Dermis microvascular lymphatic vessel endothelial cell (primary cell): ENCODE data around the gene TWIST2. TPM values are rescaled to one million over a fixed set of nuclear protein-coding genes. Genes with fewer than 3 reads are reported as not detected.

Experiments used
- DNase-seq, 2 donors: peaks; one replicate each; pipeline versions ENCODE4 v3.0.0 to v3.0.0-alpha.2; 2010; ENCODE audit warnings: low read depth in 2 of 2
- total RNA-seq: library from RNA; depleted of rRNA; stranded (reverse); fragments of >200 nt; gene quantifications from 2 replicates; pipeline ENCODE4 v1.2.1, GENCODE V29; 2014

TWIST2 gene
- total RNA-seq, 1 donor from 2014 or later = not detected

DNA sequence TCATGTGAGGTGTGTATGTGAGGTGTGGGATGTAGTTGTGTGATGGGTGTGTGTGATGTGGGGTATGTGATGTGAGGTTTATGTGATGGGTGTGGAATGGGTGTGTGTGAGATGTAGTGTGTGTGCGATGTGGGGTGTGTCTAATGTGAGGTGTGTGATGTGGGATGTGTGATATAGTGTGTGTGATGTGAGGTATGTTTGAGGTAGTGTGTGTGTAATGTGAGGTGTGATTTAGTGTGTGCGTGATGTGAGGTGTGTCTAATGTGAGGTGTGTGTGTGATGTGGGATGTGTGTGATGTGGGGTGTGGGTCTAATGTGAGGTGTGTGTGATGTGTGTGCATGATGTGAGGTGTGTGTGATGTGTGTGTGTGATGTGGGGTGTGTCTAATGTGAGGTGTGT lies 55.3 kb downstream of the TWIST2 start:
- no peak for DNase-seq

DNA sequence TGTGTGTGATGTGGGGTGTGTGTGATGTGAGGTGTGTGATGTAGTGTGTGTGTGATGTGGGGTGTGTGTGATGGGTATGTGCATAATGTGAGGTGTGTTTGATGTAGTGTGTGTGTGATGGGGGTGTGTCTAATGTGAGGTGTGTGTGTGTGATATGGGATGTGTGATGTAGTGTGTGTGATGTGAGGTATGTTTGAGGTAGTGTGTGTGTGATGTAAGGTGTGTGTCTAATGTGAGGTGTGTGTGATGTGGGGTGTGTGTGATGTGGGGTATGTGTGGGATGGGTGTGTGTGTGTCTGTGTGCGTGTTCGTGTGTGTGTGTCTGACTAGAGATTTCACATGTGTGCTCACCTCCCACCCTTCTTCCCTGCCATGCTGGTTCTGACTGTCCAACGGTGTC lies 56.3 kb downstream of the TWIST2 start:
- DNase-seq = no peak

DNA sequence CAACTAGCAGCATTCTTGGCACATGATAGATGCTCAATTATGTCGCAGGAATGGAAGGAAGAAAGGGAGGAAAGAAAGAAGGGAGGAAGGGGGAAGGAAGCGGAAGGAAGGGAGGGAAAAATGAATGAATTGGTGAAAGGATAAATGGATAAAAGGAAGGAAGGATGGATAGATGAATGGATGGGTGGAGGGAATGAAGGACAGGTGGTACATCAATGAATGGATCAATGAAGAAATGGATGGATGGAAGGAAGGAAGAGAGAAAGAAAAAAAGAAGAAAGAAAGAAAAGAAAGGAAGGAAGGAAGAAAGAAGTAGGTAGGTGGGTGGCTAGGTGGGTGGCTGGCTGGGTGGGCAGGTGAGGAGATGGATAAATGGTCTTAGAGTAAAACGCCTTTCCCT lies 56.8 kb downstream of the TWIST2 start:
- no peak for DNase-seq

DNA sequence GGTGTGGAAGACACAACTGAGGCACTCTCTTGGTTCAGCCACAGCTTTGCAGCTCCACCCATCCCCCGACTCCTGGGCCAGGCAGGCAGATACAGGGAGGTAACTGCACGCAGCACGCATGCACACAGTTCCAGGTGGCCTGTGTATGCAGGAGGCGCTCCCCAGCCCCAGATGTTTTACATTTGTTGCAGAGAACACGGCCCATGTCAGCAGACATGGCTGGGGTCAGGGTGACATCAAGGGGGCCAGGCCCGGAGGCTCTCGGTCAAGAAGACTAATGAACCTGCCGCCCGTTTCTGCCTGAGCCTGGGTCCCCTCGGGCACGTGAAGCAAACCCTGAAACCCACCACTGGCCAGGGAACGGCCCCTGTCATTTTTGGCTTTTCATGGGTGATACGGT lies 57.3 kb downstream of the TWIST2 start:
- DNase-seq = no peak

DNA sequence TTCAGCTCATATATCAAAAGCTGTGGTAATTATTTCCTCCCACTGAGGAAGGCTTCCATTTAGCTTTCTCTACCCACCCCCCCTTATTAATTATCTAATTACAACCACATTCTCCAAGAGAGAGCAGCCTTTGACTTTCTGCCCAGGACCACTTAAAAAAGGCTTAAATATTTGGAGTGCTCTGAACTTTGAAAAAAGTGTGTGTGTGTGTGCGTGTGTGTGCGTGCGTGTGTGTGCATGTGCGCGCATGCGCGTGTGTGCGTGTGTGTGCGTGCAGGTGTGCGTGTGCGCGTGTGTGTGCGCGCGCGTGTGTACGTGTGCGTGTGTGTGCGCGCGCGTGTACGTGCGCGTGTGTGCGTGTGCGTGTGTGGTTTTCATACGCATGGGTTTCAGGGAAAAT lies 57.8 kb downstream of the TWIST2 start:
- DNase-seq = no peak

DNA sequence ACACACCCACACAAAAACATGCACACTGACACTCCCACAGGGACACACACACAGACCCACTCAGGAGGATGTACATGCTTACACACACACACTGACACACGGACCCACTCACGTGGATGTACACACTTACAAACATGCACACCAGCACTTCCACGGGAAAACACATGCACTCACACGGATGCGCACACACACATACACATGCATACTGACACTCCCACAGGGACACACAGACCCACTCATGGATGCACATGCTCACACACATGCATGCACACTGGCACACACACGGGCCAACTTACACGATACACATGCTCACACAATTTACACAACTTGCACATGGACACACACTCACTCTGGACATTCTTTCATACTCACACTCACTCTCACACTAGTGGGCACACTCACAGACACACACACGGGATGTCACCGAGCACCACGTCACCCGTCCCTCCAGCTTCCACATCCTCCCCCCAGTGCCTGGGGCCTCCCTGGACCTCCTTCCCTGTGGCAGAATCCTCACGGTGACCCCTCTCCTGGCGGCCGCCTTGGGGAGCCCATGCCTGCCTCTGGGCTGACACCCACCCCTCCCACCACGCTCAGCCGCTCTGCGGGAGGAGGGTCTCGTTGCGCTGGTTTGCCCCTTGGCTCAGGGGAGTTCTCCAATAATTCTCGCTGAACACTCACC lies 58.5 kb downstream of the TWIST2 start:
- DNase-seq = no peak

DNA sequence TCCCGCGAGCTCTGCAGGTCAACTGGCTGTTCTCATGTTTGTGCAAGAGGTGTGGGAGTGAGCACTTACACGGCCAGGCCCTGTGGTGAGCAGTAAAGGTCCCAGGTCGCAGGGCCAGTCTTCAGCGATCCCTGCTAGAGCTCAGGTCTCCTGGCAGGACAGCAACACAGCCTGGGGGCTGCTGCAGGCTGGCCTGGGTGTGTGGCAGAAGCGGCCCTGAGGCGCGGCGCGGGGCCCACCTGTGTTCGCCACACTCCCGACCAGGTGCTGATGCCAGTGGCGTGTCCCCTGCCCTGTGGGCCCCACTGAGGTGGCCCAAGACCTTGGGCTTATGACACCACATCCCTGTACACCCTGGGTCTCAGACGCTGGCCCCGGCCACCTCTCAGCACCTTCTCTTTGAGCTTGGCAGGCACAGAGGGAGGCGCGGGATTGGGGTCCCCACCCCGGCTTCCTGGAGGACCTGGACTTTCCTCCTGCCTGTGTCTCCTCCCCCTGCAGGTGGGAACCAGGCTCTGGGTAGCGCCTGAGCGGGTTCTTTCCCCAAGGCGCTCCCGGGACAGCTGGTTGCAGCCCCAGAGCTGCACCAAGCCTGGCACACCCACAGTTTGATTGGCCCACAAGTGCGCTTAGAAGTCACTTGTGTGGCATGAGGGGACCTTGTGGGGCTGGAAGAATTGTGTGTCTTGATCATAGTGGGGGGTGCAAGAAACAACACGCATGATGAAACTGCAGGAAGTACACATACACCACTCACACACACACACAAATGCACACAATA lies 59.2 kb downstream of the TWIST2 start:
- no peak for DNase-seq

DNA sequence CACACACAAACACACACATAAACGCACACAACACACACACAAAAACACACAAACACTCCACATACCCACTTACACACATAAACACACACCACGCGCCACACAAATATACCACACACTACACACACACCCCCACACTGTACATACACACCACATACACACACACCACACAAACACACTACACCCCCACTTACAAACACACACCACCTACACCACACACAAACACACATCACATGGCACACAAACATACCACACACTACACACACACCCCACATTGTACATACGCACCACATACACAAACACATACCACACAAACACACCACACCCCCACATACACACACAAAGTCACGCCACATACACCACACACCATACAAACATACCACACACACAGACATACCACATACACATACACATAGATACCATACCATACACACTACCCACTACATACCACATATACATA lies 59.9 kb downstream of the TWIST2 start:
- no peak for DNase-seq

DNA sequence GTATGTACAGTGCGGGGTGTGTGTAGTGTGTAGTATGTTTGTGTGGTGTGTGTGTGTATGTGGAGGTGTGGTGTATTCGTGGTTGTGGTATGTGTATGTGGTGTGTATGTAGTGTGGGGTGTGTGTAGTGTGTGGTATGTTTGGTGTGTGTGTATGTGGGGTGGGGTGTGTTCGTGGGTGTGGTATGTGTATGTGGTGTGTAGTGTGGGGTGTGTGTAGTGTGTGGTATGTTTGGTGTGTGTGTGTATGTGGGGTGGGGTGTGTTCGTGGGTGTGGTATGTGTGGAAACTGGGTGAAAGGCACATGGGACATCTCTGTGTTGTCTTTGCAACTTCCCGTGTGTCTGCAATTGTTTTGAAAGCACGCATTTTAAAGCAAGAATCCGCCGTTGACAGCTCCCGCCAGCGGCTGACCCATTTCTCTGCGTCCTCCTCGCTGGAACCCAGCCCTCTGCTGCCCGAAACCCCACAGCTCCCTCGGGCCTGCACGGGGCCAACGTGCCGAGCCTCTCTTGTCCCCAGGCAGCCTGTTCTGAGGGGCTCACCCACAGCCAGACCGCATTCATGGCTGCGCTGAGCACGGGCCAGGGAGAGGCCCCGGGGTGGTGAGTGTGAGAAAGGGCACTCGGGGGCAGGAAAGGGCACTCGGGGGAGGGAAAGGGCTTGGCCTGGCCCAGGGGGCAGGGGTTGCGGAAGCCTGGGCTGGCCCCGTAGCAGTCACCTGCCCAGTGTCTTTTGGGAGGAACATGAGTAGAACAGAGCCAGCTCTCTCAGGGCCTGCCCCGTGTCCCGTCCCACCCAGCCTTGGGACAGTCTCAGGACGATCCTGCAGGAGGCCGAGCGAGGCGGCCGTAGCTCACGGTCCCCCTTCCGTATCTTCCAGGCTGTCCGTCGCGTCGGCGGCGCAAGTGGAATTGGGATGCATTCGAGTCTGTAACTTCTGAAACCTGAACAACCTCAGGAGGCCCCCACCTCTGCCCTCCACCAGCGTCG lies 61.4 kb downstream of the TWIST2 start:
- DNase-seq = peak; percentile 17 to 25

DNA sequence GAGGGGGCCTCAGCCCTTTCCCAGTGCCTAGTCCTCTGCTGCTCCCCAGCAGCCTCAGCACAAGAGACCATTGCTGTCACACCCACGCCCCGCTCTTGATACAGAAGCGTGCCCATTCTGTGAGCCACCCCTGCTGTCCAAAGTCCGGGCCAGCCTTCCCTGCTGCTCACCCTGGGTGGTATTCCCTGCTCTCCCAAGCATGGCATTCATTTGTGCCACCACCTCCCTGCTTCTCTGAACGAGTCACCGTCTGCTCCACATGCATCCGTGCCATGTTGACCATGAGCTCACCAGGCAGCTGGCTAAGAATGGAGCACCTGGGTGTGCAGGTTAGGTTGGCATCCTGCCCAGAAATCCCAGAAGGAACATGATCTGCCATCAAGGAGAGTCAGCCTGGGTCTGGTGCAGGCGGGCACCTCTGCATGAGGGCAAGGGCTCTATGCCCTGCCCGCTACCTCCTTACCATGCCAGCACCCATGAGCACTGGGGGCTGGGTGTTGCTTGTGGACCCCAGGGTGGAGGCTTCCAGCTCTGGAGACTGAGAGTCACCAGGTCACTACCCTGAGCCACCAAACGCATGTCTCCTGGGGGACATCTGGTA lies 63.0 kb downstream of the TWIST2 start:
- DNase-seq = no peak

DNA sequence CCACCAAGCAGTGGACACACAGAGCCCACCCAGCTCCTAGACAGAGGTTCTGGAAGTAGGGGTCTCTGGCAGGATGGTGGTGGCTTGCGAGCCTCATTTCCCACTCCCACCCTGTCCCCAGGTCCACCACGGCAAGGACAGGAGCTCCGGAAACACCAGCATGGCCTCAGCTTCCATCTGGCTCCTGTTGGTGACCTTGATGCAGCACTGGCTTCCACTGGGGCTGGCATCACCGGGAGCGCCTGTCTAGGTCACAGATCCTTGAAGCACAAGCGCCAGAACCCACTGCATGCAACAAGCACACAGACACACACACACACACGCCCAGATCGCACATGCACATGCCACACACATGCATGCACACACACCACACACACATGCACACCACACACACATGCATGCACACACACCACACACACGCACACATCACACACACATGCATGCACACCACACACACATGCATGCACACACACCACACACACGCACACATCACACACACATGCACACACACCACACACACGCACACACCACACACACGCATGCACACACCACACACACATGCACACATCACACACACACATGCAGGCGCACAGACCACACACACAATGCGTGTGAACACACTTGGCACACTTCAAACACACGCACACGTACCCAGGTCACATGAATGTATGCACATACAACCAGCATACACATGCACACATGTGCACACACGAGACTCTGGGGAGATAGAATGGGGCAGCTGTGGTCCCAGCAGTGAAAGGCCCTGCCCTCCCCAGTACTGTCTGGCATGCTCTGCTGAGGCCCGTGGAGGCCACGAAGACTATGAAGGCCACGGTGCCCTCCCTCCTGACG lies 63.7 kb downstream of the TWIST2 start:
- no peak for DNase-seq

DNA sequence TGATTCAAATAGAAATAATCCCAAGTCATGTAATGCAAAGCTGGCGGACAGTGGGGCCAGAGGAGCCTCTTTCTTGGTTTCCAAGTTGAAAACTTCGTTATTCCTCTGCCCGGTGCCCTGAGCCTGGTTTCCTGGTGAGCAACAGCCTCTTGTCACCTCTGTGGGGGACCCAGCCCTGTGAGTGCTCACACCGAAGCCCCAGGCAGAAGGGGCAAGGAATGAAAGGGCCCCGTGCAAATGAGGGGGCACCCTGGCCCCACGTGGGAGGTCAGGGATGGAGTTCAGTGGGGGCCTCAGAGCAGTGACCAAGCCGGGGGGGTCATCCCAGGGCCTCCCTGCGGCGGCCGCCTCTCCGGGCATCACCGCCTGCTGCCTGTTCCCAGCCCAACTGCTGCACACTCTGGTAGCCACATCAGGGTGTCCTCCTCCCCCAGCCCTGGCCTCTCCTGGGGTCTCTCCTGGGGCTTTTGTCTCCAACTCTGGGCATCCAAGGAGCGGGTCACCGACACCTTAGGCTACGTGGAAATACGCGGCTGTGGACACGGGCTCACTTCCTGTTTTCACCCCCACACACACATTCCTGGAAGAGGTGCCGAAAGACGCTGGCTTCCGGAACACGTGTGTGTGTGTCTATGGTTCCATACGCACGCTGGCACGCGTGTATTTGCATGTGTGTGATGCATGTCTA lies 64.5 kb downstream of the TWIST2 start:
- DNase-seq = no peak

DNA sequence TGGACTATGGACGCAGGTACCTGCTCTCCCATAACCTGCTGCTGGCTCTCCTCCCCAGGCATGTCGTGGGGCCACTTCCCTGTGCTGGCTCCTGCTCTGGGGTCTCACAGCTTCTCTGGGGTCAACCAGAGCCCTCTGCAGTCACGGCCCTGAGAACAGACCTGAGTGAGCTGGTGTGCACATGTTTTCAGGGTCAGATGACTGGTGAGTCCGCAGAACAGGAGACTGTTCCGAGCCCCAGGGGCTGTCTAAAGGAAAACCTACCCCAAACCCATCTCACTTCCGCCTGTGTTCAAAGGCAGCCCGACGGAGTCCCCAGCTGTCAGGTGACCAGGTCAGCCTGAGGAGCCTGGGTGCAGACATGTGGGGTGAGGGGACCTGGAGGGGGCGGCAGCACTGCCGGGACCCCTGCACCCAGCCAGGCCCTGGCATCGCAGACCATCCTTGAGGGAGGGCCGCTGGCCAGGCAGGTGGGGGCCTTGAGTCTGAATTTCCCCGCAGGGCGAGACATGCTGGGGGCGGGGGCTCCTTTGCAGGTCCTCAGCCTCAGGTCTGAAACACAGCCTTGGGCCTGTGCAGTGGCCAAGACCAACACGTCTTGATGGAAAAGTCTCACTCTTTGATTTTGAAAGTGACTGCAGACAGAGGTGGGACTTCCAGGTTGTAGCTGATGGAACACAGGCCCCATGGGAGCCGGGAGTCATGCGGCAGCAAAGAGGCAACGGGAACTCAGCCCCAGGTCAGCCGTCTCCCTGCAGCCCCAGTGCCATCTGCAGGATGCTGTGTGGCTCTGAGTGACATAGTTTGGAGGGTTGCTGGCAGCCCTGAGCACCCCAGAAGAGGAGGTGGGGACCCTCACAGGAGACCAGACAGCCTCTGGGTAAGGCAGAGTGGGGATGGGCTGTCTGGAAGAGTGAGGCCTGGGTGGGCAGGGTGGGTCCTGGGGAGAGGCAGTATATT lies 65.3 kb downstream of the TWIST2 start:
- no peak for DNase-seq

DNA sequence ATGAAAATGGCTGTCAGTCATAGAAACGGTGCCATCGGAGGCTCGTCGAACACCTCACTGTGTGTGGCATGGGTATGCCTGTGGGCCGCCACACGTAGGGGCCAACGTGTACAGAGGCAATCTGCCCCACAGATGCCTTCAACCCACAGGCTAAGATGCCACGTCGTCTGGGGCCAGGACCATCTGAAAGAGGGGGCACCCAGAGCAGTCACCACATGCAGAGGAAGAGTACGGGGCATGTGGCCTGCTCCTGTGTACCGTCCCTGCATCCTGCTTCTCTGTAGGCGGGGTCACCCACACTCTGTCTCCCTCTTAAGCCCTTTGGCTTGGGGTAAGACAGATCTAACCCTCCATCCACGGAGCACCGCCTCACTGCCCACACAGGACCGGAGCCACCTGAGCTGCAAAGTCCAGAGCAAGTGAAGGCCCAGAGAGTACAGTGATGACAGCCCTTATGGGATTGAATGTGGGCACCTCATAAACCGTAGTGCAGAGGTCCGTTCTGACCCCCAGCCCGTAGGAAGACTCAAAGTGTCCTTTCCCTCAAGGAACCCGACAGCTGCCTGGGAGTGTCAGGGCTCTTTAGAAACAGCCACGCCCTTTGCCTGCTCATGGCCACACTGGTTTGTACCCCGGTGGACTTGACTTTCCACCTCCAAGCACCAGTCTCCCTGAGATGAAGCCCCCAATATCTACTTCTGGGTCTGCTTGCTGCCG lies 66.2 kb downstream of the TWIST2 start:
- no peak for DNase-seq

DNA sequence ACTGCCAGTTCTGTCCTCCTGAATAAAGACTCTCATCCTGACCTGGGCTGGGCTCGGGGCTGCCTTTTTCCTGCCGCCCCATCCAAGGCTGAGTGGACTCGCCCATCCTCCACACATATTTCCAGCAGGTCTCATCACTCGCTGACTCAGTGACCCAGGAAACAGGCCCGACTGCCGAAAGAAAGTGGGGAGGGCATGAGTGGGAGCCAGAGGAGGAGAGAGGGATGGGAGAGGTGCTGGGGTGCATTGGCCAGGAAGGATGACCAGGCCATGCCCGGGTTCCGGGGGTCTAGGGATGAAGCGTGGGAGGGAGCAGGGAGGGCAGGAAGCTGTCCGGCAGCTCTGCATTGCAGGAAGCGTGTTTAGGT lies 66.7 kb downstream of the TWIST2 start:
- DNase-seq = no peak

DNA sequence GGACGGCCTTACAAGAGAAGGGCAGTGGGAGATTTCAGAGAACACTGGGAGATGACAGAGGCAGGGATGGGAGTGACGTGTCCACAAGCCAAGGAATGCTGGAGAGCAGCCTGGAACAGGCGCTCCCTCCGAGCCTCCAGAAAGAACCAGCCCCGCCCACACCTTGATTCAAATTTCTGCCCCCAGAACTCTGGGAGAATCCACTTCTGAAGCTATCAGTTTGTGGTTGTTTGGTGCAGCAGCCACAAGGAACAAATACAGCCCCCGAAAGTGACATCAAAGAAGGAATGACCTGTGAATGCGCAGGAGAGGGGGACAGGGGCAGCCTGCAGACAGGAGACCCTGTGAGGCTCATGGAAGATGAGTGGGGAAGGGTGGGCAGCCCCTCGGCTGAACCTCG lies 67.3 kb downstream of the TWIST2 start:
- DNase-seq = no peak

DNA sequence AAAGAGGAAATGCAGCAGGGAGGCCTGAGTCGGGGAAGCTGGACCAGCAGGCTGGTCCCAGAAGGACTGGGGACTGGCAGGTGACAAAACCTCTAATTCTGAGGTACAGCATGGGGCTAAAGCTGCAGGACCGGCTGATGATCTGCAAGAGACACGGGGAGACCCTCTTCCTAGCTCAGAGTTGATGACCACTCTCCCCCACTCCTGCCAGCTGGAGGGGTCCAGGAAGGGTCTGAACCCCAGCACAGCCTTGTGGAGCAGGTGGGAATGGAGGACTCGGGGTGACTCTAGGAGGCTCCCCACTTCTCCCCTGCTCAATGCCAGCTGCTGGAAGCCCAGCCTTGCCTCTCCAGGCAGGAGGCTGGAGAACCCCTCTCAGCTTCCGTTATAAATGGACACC lies 67.7 kb downstream of the TWIST2 start:
- DNase-seq = no peak

DNA sequence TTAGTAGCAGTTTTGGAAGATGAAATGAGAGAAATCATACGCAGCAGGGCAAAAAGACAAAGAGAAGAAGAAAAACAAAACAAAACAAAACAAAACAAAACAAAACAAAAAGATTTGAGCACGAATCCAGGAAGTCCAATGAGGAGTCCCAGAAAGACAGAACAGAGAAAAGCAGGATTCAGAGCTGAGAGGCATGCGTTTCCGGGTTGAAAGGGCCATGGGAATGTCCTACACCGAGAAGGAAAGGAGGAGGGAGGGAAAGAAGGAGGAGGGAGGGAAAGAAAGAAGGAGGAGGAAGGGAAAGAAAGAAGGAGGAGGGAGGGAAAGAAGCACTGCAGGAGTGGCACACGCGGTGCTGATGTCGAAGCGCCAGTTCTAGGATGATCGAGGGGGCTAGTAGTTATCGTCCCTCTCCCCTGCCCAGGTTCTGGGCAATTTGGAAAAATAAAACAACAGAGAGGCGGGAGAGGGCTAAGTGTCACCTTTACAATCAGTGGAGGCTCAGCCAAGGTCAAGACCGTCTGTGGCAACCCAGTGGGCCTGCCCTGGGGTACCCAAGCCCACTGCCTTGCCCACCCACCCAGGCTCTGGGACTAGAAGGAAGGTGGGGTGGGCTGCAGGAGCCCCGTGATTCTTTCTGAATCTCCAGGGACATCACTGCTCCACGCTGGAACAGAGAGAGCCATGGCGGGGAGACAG lies 68.4 kb downstream of the TWIST2 start:
- no peak for DNase-seq
